HepG2 (cell line): ENCODE data around the gene EIF5.

Experiments
- CTCF ChIP-seq: sonication (generic); formaldehyde crosslinking; IDR thresholded peaks from 2 replicates; pipeline ENCODE4 v1.5.0; 2020; ENCODE audit warnings: mild to moderate bottlenecking, missing genetic modification reagents, moderate library complexity
- EP300 ChIP-seq, 3 experiments: sonication (generic) in 1 of 3; formaldehyde crosslinking in 1 of 3; IDR thresholded peaks; 2 replicates each; pipeline versions ENCODE4 v1.5.1 to v1.6.1; 2011 to 2020; ENCODE audit warnings: low read depth in 2 of 3, low read length in 2 of 3, borderline replicate concordance in 1 of 3, improper control_type of control experiment in 1 of 3, mild to moderate bottlenecking in 1 of 3, missing genetic modification reagents in 1 of 3, moderate library complexity in 1 of 3
- EZH2 ChIP-seq: conservative IDR thresholded peaks from 2 replicates; pipeline ENCODE4 v1.6.1; 2012; ENCODE audit warnings: mild to moderate bottlenecking, low read depth, low read length, moderate library complexity
- GPN1 ChIP-seq: sonication (generic); formaldehyde crosslinking; IDR thresholded peaks from 2 replicates; pipeline ENCODE4 v1.5.1; 2020; ENCODE audit warnings: missing genetic modification reagents, borderline replicate concordance
- ZBTB10 ChIP-seq: sonication (generic); formaldehyde crosslinking; IDR thresholded peaks from 2 replicates; pipeline ENCODE4 v1.4.0; 2020; ENCODE audit warnings: missing genetic modification reagents, borderline replicate concordance
- ZFP37 ChIP-seq: sonication (generic); formaldehyde crosslinking; IDR thresholded peaks from 2 replicates; pipeline ENCODE4 v1.4.0; 2020; ENCODE audit warnings: missing genetic modification reagents, borderline replicate concordance
- ZNF232 ChIP-seq: sonication (generic); formaldehyde crosslinking; IDR thresholded peaks from 2 replicates; pipeline ENCODE4 v1.4.0; 2020; ENCODE audit warnings: missing genetic modification reagents, borderline replicate concordance
- ZNF629 ChIP-seq: sonication (generic); formaldehyde crosslinking; conservative IDR thresholded peaks from 2 replicates; pipeline ENCODE4 v1.5.0; 2020; ENCODE audit warnings: missing genetic modification reagents

- TF ChIP-seq GPN1 (CRISPR knock-in tag) (no peak), ZNF629 (no peak), EZH2 (no peak), ZBTB10 (CRISPR knock-in tag) (no peak), ZNF232 (CRISPR knock-in tag) (no peak), CTCF (CRISPR knock-in tag) (peak; percentile 28; the same call in 1 of the 2 replicates), EP300 (IDR thresholded peaks at IDR 0.05; ENCODE audit: low read depth in 2 of 2, low read length in 2 of 2) (no peak), EP300 (CRISPR knock-in tag; IDR thresholded peaks at IDR 0.05; ENCODE audit: borderline replicate concordance) (no peak), ZFP37 (CRISPR knock-in tag) (no peak)
These were observed 37.0 kb upstream of the EIF5 start for GRCh38 chr14:103296987-103297386.
